Endothelial cell of umbilical vein (primary cell): Measurements from ENCODE around the gene SMAD7.

Experiments
- EZH2 ChIP-seq: IDR thresholded peaks from 2 replicates; pipeline ENCODE4 v1.6.1; 2012; ENCODE audit warnings: borderline replicate concordance, low read depth, mild to moderate bottlenecking, moderate library complexity, low read length, inconsistent platforms; ENCODE audit not compliant: severe bottlenecking
- POLR2A ChIP-seq: IDR thresholded peaks from 2 replicates; pipeline ENCODE4 v1.6.1; 2012; ENCODE audit warnings: low read depth, mild to moderate bottlenecking, control low read depth, low read length
- TF ChIP-seq, protein P1 (sequence below), 2 donors: IDR thresholded peaks; 1 replicate in 1 of 2; 2 replicates in 1 of 2; pipeline ENCODE4 v1.5.1; 2011; ENCODE audit warnings: low read length in 2 of 2, mild to moderate bottlenecking in 2 of 2, moderate library complexity in 2 of 2, control low read depth in 1 of 2, inconsistent platforms in 1 of 2, low read depth in 1 of 2; ENCODE audit not compliant: insufficient read depth in 1 of 2; ENCODE audit errors: extremely low read depth in 1 of 2

DNA sequence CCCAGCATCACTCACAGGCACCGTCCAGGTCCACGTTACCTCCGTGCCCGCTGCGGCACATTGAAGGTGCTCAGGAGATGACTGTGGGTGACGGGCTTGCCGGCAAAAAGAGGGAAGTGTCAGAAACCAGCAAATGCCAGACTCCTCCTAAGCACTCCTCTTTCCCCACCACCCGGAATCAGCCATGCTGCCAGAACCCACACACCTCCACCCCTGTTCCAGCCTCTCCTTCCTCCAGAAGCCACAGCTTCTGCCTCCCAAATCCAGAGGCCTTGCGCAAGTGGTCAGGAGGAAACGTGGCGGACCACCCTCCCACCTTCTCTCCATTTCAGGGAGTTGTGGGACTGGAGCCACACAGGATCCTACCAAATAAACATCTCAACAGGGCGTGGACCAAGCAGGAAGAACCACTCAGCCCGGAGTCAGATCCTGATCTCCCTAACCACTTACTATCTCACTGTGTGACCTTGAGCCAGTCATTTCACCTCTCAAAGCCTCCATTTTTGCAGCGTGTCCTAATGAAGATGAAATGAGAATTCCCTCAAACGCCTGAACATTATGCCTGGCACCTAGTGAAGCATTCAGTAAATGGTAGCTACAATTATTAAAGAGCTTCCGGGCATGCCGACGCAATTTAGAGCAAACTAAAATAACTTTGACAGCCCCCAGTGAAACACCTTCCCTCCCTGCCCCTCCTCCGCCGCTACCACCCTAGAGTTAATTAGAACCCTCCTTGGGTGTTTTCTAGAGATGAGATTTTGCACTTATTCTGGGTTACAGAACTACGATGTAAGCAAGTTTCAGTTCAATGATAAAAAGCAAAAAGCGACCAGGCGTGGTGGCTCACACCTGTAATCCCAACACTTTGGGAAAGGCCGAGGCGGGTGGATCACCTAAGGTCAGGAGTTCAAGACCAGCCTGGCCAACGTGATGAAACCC, 32.9 kb downstream of the SMAD7 start:
- TF ChIP-seq, protein P1, sequence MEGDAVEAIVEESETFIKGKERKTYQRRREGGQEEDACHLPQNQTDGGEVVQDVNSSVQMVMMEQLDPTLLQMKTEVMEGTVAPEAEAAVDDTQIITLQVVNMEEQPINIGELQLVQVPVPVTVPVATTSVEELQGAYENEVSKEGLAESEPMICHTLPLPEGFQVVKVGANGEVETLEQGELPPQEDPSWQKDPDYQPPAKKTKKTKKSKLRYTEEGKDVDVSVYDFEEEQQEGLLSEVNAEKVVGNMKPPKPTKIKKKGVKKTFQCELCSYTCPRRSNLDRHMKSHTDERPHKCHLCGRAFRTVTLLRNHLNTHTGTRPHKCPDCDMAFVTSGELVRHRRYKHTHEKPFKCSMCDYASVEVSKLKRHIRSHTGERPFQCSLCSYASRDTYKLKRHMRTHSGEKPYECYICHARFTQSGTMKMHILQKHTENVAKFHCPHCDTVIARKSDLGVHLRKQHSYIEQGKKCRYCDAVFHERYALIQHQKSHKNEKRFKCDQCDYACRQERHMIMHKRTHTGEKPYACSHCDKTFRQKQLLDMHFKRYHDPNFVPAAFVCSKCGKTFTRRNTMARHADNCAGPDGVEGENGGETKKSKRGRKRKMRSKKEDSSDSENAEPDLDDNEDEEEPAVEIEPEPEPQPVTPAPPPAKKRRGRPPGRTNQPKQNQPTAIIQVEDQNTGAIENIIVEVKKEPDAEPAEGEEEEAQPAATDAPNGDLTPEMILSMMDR (IDR thresholded peaks at IDR 0.05; ENCODE audit: extremely low read depth in 1 of 2, insufficient read depth in 1 of 2, low read depth in 1 of 2, low read length in 2 of 2), result no peak
- TF ChIP-seq EZH2 (no peak), POLR2A (no peak)
